ENCODE data around the gene COLEC12. TPM values are rescaled to one million over a fixed set of nuclear protein-coding genes. Genes with fewer than 3 reads are reported as not detected.

Gene COLEC12
- total and polyA plus RNA-seq, 12 donors, result 1.5 to 19.5 (median 8.6) TPM

GRCh38 chr18:526681-527080 is 26.2 kb upstream of the COLEC12 start:
- 74 to 79% (median 77%) methylated on average over 2 of the region's 2 CpGs for WGBS, 4 donors
- Histone ChIP-seq H3K36me3 (replicated peaks in 1 of 2) (no peaks in the 10 kb centered on the region), H3K9me3 (replicated peaks in 1 of 3) (no peaks in the 10 kb centered on the region), H3K27me3 (no peaks in the 10 kb centered on the region), H3K4me1 (replicated peaks in 1 of 2) (no peaks in the 10 kb centered on the region), H3K27ac (no peak overlapping the region), H3K4me3 (no peak overlapping the region)
- intact Hi-C loops (cut with DNase I), result no loop called here
- no peak for DNase-seq
- no peak for TF ChIP-seq CTCF (IDR thresholded peaks at IDR 0.05)
- TF ChIP-seq POLR2A (IDR thresholded peaks at IDR 0.05), result no peak

GRCh38 chr18:525036-525797 is 24.7 kb upstream of the COLEC12 start:
- Histone ChIP-seq H3K9me3 (replicated peaks in 1 of 3) (no peaks in the 10 kb centered on the region), H3K27ac (no peak overlapping the region), H3K27me3 (no peaks in the 10 kb centered on the region), H3K4me3 (no peak overlapping the region), H3K36me3 (replicated peaks in 1 of 2) (no peaks in the 10 kb centered on the region), H3K4me1 (replicated peaks in 1 of 2) (no peaks in the 10 kb centered on the region)
- TF ChIP-seq CTCF (IDR thresholded peaks at IDR 0.05) (no peak), POLR2A (IDR thresholded peaks at IDR 0.05) (no peak)
- no peak for DNase-seq
- intact Hi-C loops (cut with DNase I), result no loop called here
- 44 to 51% (median 48%) methylated on average over 6 of the region's 6 CpGs for whole genome bisulfite sequencing, 4 donors

DNA sequence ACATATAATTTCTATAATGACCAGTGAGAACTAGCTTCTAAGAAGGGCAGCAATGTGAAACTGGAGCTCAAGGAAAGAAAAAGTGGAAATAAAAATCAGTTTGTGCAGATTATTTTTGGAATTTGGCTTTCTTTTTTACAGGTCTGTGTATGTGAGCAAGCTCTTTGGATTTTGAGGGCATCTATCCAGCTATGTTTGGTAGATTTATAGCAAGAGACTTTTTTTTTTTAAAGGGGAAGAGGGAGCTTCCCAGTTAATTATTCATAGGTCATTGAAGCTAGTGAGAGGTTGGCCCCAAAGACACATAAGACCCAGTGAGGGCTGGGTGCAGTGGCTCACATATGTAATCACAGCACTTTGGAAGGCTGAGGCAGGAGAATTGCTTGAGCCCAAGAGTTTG is 24.0 kb upstream of the COLEC12 start:
- DNase-seq, result no peak
- no peak for TF ChIP-seq POLR2A (IDR thresholded peaks at IDR 0.05)
- TF ChIP-seq CTCF (IDR thresholded peaks at IDR 0.05), result no peak
- H3K36me3 ChIP-seq (replicated peaks in 1 of 2), result no peaks in the 10 kb centered on the region
- H3K4me1 ChIP-seq (replicated peaks in 1 of 2), result no peaks in the 10 kb centered on the region
- no peak overlapping the region for H3K27ac ChIP-seq
- H3K4me3 ChIP-seq, result no peak overlapping the region
- intact Hi-C loops (cut with DNase I), result no loop called here
- no peaks in the 10 kb centered on the region for H3K27me3 ChIP-seq
- no peaks in the 10 kb centered on the region for H3K9me3 ChIP-seq (replicated peaks in 1 of 3)

DNA sequence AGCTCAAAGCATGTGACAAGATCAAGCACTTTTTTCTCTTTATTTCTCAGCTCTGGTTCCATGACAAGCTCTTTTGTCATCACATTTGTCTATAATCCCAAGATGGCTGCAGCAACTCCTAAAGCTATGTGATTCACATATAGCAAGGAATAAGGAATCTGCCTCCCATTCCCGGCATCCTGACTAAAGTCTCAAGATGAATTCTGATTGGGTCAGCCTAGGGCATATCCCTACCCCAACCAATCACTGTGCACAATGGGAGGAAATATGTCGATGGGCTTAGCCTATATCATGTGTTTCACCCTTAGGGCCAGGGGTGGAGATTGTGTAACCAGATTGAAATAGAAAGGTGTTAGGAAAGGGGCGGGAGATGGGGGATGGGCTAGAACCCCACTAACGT is 23.1 kb upstream of the COLEC12 start:
- no peak for TF ChIP-seq POLR2A (IDR thresholded peaks at IDR 0.05)
- no peak for TF ChIP-seq CTCF (IDR thresholded peaks at IDR 0.05)
- DNase-seq, result no peak
- intact Hi-C loops (cut with DNase I), result no loop called here
- 47 to 60% (median 54%) methylated on average over 4 of the region's 4 CpGs for WGBS, 4 donors
- H3K9me3 ChIP-seq (replicated peaks in 1 of 3), result no peaks in the 10 kb centered on the region
- H3K27me3 ChIP-seq, result no peaks in the 10 kb centered on the region
- no peak overlapping the region for H3K27ac ChIP-seq
- no peaks in the 10 kb centered on the region for H3K36me3 ChIP-seq (replicated peaks in 1 of 2)
- H3K4me1 ChIP-seq (replicated peaks in 1 of 2), result no peaks in the 10 kb centered on the region
- H3K4me3 ChIP-seq, result no peak overlapping the region
